Jurkat, Clone E6-1 (cell line): ENCODE data around the gene TMEM132C.
"Not testable (repeated sequence)": the region's sequence is repeated elsewhere in the genome, so short reads cannot be mapped to it uniquely, and the experiment has no call there.

ENCODE experiments used
- DNase-seq: peaks from one replicate; pipeline ENCODE4 v3.0.0-alpha.2; 2011; ENCODE audit warnings: low read depth, low spot score
- H3K4me3 ChIP-seq: 2 replicates; pipeline ENCODE4 v1.5.1; 2011; ENCODE audit warnings: mild to moderate bottlenecking, low read length, control low read depth, moderate library complexity

Gene TMEM132C

DNA sequence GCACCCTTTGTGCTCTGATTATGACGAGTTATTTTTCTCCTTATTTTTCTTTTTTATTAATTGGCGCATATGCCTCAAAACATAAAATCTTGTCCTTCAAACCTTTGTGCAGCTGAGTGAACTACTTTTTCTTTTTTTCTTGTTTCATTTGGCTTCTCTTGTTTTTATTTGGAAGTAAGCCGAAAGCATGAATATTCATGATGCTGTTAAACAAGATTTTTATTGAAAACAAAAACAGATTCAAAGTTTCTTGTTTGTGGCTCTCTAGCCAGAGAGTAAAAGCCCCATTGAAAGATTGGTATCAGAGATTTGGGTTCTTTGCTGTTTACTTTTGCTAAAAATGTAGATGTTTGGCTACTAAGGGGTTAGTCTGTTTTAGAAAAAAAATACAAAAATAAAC lies 183.8 kb downstream of the TMEM132C start:
- no peak for DNase-seq
- H3K4me3 ChIP-seq: no peak overlapping the region

DNA sequence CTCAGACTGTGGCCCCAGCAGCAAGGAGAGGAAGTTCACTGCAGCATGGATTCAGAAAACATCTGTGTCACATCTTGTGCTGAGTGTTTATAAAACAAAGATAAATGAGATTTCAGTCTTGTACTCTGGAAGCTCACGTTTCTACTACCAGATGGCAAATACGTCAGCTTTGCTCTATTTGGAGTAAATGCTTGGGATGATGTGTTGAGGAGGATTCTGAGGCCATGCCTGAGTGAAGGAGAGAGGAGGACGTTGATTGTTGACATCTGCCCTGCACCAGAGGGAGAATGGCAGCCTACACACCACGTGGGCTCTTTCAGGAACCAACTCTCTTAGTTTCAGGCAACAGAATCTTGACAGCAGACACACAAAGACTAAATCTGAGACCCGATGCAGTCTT lies 188.9 kb downstream of the TMEM132C start:
- no peak overlapping the region for H3K4me3 ChIP-seq
- DNase-seq: no peak

DNA sequence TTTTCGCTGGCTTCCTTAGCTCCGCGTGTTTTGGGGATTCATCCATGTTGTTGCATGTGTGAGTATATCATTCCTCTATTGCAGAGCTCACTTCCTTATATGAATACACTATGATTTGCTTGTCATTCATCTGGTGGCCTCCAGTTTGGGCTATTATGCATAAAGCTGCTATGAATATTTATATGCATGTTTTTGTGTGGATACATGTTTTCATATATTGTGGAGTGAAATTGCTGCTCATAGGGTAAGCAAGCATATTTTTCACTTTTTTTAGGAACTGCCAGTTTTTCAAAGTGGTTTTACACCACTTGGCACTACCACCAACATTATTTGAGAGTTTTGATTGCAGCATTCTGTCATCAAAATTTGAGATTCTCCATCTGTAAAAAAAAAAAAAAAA lies 190.0 kb downstream of the TMEM132C start:
- DNase-seq: no peak
- no peak overlapping the region for H3K4me3 ChIP-seq

DNA sequence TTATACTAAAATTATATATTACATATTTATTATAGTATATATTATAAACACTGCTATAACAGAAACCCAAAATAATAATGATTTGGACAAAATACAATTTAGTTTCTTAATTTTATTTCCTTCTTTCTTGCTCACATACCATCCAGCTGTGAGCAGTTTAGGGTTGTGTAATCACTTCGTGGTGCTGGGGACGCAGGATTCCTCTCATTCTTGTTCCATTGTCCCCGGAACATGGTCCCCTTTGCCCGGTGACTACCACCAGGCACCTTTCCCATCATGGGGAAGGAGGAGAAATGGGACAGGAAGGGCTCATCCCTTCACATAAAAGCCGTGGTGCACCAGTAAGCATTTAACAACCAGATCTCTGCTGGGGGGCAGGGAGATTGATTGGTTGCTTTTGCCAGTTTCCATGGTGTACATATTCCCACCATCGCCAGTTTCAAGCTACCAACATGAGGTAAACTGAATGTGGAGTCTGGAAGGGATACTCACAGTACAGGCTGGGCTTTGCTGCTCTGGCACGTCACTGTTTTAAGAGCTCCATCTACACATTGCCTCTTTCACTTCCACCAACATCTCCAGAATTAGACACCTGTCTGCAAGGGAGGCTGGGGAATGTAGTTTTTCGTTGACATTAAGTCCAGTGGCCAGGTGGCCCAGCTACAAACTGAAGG lies 191.5 kb downstream of the TMEM132C start:
- H3K4me3 ChIP-seq: no peak overlapping the region
- no peak for DNase-seq

DNA sequence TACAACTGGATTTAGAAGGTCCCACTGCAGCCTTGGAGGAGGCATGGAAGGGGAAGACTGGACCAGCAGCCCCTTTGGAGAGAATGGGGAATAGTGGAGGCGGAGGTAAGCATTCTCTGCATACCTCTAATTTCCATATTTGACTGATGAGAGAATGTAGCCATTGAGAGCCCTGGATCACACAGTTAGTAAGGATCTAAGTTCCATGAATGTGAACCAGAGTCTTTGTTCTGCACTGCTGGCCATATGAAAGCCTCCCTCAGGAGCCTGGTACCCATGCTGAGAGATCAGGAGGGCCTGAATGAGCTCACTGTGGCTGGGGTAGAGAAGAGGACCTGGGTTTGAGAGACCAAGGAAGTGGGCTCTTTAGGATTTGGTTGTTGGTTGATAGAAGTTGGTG lies 192.1 kb downstream of the TMEM132C start:
- no peak overlapping the region for H3K4me3 ChIP-seq
- DNase-seq: no peak

DNA sequence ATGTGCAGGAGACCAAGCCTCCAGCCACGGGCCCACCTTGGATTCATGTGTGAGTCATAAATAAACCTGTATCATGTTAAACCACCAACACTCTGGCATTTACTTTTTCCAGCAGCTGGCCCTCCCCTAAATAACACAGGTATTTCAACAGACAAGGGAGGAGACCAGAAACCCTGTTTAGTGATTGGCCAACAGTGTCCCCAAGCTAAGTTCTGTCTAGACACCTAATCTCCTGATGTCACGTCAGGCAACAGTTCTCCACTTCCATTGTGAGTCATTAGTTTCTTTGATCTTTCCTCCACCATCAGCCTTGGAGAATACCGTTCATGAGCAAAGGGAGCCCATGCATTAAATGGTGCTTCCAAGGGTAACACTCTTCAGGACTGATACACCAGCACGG lies 196.9 kb downstream of the TMEM132C start:
- H3K4me3 ChIP-seq: no peak overlapping the region
- DNase-seq: no peak

DNA sequence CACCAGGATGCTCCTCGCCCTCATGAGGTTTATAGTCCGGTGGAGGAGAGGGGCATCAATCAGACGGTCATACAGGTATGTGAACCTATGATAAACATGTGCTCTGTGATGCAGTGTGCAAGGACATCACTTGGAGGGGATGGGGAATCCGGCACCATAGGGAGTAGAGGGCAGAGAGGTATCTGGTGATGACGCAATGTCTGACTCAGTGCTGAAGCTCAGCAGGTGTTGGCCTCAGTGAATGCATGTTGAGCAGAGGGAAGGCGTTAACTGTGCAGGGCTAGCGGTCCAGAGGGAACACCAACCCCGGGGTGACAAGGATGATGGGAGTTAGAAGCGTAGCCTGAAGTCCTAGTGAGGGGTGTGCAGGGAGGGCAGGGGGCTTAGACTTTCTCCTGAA lies 200.9 kb downstream of the TMEM132C start:
- no peak overlapping the region for H3K4me3 ChIP-seq
- no peak for DNase-seq

DNA sequence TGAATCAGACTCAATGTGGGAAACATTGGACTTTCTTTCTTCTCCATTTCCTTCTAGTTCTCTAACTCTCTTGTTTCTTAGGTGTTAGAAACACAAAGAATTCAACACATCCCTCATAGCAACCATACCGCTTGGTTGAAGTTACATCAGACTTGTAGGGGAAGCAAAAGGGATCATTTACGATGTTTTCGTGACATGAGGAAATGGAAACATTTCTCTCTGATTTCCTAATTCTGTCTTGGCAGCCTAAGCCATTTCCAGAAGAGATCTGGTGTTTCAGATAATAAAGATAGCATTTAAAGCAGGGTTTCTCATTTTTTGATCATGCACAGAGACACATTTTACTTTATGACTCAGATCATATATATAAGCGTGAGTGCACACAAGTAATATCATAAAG lies 202.0 kb downstream of the TMEM132C start:
- H3K4me3 ChIP-seq: no peak overlapping the region
- no peak for DNase-seq

DNA sequence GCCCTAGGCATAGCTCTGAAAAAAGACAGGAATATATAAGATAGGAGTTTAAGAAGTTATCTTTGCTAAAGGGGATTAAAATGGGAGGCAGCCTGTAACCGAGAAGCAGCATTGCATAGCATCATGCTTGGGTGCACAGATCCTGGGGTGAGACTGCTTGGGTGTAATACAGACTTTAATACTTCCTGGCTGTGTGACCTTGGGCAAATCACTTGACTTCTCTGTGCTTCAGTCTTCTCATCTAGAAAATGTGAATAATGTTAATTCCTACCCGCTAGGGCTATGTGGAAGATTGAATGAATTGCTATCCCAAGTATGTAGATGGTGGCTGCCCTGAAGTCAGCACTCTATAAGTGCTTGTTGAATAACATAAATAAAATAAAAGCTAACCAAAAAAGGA lies 204.5 kb downstream of the TMEM132C start:
- H3K4me3 ChIP-seq: no peak overlapping the region
- no peak for DNase-seq

DNA sequence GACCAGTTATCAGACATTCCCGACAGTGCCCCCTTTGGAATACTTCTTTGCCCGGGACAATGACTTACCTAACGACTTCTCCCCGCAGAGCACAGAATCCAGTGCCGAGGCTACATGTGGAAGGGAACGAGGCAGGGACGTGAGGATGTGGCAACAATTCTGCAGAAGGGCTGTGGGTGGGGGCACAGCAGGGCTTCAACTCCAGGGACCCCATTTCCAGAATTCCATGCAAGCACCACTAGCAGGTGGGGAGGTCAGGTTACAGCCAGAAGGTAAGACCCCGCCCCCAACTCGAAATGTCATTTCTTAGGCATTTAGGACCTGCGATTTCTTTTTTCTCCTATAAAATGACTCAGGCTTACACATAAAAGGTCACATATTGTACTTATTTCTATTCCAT lies 207.9 kb downstream of the TMEM132C start:
- H3K4me3 ChIP-seq: no peak overlapping the region
- DNase-seq: no peak

DNA sequence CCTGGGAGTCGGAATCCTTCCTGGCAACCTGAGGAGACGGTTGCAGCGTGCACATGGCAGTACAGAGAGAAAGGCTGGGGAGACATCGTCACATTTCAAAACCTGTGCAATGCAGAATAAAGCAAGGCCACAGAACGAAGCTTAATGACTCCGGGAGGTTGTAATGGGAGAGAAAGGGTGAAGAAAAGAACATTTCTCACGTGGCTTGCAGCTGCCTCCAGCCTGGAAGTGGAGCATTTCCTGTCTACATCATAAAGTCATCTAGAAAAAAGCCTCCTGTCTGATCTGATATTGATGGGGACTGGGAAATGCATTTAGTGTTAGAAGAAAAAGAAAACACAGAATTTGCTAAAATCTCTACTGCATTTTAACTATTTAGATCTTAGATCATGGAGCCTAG lies 209.3 kb downstream of the TMEM132C start:
- no peak for DNase-seq

DNA sequence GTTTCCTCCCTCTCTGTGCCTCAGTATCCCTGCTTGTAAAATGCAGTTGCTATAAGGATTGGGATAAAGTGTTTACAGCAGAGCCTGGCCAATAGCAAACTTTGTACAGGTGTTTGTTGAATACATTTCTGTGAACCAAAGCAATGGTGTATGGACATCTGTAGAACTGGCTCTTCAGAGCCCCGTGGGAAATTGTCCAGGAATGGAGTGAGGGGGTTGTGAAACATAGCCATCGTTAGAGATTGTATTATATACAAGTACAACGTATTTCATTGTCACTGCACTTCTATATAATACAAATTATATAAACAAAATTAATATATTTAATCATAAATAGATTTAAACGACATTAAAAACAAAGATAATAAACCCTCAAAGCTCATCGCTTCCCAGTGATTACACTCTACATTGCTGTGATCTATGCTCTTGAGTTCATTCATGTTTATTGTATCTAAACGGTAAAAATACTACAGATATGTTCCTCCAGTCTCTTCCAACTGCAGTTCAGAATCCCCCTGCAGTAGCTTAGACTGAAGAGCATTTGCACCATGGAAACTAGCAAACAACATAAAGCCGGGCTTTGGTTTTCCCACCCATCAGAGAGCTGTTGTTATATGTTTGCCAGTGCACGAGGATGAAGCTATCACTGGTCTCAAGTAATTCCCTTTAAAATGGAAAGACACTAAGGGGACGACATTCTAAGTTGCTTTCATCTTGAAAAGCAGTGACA lies 216.7 kb downstream of the TMEM132C start:
- no peak for DNase-seq
- no peak overlapping the region for H3K4me3 ChIP-seq

More for the DNA sequence above, 209.3 kb downstream of the TMEM132C start:
- H3K4me3 ChIP-seq: no peak overlapping the region

DNA sequence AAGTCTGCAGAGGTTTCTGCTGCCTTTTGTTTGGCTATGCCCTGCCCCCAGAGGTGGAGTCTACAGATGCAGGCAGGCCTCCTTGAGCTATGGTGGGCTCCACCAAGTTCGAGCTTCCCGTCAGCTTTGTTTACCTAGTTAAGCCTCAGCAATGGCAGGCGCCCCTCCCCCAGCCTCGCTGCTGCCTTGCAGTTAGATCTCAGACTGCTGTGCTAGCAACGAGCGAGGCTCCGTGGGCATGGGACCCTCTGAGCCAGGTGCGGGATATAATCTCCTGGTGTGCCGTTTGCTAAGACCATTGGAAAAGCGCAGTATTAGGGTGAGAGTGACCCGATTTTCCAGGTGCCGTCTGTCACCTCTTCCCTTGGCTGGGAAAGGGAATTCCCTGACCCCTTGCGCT lies 230.4 kb downstream of the TMEM132C start:
- DNase-seq, H3K4me3 ChIP-seq: not testable (repeated sequence)

DNA sequence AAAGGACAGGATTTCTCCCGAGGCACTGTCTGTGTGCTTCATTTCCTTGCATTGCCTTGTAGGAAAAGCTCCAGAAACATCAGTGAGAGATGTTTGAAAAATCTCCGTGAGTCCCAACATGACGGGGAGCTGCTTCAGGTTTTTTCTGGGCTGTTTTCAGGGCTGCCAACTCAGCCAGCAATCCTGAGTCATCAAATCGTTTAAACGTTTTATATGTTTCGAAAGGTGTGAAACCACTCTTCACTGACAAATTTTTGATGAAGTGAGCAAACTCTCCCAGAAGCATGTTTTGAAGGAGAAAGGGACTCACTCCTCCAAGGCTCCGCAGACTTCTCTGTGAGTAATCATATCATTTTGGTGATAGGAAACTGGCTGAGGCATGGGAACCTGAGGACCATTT lies 240.5 kb downstream of the TMEM132C start:
- no peak for DNase-seq
- no peak overlapping the region for H3K4me3 ChIP-seq

DNA sequence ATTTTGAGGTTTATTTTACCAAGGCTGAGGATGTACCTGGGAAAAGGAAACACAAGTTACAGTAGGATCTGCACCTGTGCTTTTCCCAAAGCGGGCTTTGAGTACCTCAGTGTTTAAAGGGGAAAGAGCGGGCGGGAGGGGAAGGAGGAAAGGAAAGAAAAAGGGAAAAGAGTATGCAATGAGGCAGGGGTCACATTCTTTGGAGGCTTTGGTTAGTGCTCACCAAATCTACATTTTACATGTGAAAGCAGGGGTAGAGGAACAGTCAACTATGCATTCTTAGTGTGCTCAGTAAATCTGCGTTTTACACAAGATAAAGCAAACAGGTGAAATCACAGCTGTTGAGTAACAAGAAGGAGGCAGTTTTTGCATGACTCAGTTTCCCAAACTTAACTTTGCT lies 242.2 kb downstream of the TMEM132C start:
- no peak for DNase-seq
- H3K4me3 ChIP-seq: no peak overlapping the region

DNA sequence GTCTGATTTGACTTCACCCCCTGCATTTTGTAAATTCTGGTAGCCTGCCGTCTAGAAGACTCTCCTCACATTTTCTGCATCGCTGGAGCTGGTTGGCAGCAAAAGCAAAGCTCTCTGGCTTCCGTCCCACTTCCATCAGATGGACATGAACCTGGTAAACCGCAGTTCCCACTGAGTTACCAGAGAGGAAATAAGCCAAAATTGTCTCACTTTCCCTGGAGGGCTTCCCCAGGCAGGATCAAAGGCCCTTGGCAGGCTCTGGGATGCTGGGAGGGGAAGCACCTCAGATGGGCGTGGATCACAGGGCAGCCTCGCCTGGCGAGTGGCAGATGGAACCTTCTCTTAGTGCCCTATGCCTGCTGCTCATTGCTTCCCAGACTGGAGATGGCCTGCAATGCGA lies 243.5 kb downstream of the TMEM132C start:
- H3K4me3 ChIP-seq: no peak overlapping the region
- no peak for DNase-seq

DNA sequence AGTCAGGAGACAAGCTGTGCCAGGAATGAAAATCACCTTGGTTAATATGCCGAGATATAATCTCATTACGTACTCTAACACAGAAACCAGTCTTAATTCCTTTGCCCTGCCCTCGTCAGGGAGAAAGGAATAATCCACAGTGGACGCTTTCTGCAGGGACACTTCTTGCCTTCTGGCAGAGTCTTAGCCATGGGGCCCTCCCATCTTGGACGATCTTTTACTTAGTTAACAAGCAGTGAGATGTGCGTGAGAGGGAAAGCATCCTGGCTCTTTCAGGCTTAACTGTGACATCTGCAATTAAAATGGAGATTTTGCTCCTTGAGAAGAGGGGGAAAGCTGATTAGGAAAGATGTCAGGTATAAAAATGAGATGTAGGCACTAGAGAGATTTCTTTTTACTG lies 246.4 kb downstream of the TMEM132C start:
- no peak overlapping the region for H3K4me3 ChIP-seq
- DNase-seq: no peak

DNA sequence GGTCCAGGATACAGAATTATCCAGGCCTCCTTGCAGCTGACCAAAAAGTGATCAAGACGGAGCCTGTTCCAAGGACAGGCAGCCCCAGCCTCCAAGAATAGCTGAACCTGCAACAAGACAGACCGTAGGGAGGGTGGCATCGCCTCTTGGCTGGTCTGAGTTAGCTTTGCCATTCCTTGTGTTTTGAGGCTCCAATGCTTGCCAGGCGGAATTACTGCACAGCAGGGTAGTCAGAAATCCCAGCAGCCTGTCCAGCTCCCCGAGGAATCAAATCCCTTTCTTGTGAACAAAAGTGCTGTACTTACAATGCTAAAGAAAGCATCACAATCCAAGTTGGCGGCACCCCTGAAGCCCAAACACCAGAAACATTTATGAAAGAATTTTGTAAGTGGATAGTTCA lies 246.9 kb downstream of the TMEM132C start:
- no peak for DNase-seq
- H3K4me3 ChIP-seq: no peak overlapping the region

DNA sequence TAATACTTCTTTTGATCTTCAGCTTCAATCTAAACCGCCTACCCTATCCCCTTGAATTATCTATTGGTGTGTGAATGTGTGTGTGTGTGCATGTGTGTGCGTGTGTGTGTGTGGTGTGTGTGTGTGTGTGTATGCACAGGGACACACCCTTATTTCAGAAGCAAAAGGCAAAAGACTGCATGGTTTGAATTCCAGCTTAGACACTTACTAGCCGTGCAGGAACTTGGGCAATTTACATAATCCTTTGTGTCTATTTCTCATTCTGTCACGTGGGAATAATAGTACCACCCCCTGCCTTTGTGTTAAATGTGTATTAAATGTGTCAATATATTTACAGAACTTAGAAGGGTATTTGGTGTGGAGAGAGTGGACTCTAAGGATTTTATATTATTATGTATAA lies 251.7 kb downstream of the TMEM132C start:
- DNase-seq: no peak
- no peak overlapping the region for H3K4me3 ChIP-seq

DNA sequence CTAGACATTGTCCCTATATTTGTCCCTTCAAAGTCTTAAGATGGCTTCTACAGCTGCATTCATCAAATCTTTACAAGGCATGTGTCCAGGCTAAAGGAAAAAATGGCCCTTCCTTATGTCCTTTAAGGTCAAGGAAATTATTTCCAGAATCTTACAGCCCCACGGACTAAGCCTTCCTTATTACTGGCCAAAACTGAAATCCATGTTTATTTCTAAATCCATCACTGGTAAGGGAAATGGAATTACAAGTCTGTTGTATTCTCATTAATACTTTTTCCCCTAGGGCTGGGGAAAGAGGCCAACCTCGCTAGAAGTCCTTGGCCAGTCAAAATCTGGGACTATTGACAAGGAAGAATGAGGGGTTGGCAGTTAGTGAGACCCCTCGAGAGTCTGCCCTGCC lies 252.5 kb downstream of the TMEM132C start:
- no peak overlapping the region for H3K4me3 ChIP-seq
- no peak for DNase-seq

DNA sequence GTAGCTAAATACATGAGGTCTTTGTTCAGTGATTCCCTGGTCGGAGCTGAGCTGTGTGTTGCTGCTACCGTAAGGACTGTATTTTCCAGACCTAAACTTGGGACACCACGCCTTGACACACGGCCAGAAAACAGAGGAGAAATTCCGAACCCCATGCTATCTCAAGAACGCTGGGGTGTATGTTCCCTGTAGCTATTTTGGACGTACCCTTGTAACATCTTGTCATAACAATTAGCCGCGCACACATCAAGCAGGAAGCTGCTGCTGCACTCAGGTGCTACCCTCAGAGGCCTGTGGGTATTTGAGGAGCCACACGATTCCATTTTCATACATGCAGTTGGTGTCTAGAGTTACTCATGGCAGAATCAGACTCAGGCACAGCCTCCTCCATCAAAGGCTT lies 255.0 kb downstream of the TMEM132C start:
- no peak for DNase-seq
- H3K4me3 ChIP-seq: no peak overlapping the region
